Measurements from ENCODE around the gene TMIGD2. TPM values are rescaled to one million over a fixed set of nuclear protein-coding genes. Genes with fewer than 3 reads are reported as not detected.
"Not testable (repeated sequence)": the region's sequence is repeated elsewhere in the genome, so short reads cannot be mapped to it uniquely, and the experiment has no call there.

Gene TMIGD2
- total RNA-seq, 1 donor from 2014 or later, result 33.2 TPM

GRCh38 chr19:4298810-4299550, 3.2 kb downstream of the TMIGD2 start:
- intact Hi-C loops (cut with micrococcal nuclease), result no loop called here

DNA sequence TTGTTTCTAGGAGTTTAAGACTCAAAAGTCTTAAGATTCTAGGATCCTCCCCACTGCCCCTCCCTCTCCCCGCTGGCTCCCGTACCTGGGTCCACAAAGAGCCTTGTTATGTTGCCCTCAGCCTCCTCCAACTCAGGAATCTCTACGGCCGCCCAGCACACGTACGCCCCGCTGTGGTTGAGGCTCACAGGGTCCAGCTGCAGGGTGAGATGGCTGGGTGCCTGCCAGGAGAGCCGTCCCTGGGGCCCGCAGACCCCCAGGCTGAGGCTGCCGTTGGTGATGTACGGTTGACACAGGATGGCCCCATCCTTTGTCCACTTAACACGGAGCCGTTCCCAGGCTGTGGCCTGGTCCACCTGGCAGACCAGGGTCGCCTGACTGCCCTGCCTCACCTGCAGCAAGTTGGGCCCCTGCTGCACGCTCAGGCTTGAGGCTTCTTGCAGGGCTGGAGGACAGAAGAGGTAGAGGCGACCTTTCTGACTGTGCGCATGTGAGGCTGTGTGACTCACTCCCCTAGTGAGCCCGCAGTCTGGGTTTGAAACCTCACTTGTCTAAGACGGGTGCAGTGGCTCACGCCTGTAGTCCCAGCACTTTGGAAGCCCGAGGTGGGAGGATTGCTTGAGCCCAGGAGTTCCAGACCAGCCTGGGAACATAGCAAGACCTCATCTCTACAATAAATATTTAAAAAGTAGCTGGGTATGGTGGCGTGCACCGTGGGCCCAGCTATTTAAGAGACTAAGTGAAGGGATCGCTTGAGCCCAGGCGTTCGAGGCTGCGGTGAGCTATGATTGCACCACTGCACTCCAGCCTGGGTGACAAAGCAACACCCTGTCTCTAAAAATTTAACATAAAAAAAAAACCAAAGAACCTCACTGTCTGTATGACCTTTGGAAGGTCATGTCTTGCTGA, 4.0 kb downstream of the TMIGD2 start:
- intact Hi-C loops (cut with micrococcal nuclease), result no loop called here

DNA sequence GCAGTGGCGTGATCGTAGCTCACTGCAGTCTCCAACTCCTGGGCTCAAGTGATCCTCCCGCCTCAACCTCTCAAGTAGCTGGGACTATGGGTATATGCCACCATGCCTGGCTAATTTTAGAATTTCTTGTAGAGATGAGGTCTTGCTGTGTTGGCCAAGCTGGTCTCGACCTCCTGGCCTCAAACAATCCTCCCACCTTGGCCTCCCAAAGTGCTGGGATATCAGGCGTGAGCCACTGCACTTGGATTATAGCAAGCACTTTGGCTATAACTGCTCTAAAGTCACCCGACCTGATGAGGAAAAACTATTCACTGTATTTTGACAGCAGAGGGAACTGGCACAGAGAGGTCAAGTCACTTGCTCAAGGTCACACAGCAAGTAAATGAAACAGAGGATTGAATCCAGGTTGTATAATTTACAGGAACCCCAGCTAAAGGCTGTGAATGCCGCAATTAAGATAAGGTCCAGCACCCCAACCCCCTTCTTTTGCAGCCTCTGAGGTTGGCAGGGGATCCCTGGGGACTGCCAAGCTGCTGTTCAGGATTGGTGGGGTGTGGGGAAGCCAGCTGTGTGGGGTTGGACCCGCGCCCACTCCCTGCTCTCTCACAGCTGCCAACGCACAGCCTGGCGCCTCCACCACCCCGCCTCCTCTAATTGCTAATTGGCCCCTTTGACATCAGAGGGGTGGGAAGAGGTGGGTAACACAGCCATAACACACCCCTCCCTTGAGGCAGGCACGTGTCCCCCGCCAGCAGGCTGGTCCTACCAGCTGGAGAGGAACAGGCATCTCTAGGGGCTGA, 6.0 kb downstream of the TMIGD2 start:
- intact Hi-C loops (cut with micrococcal nuclease), result no loop called here

- intact Hi-C loops (cut with micrococcal nuclease), result no loop called here
Measured at GRCh38 chr19:4294389-4294788, 7.8 kb downstream of the TMIGD2 start.

DNA sequence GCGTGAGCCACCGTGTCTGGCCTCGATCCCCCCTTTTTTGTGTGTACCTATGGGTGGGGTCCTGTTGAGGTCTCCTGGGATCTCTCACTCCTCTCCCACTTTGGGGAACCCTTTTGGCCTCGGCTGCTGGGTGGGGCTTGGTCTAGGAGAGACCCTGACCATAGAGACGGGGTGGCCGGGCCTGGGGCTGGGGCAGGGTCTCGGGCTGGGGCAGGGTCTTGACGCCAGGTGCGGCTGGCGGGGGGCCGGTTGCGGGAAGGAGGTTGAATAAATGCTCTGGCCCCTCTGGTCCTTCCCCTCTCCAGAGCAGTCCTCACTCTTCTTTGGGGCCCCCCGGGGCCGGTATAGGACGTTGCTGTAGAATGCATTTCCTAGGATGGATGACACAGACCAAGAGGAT, 9.7 kb downstream of the TMIGD2 start:
- intact Hi-C loops (cut with micrococcal nuclease), result no loop called here

- intact Hi-C loops (cut with micrococcal nuclease), result no loop called here
Measured at GRCh38 chr19:4291184-4291732, 10.9 kb downstream of the TMIGD2 start.

DNA sequence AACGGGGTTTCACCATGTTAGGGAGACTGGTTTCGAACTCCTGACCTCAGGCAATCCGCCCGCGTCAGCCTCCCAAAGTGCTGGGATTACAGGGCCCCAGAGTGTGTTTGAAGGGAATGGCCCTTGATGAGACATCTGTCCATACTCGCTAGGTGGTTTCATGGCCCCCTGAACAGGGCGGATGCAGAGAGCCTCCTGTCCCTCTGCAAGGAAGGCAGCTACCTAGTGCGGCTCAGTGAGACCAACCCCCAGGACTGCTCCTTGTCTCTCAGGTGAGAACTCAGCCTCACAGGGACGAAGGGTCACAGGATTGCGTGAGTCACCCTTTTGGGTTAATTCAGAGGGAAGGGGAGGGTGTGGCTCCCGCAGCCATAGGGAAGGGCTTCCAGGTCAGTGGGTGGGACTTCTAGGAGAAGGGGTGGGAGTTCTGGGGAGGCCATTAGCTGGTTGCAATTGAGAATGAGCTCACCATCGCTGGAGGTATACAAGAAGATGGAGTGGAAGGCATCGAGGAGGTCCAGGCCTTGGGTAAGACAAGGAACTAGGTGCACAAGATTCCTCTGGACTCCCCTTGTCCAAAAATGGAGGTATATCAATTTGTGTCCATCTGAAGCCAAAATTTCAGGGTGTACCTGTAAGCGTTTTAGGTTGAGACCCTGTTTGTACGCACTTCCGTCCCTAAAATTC, 14.0 kb downstream of the TMIGD2 start:
- intact Hi-C loops (cut with micrococcal nuclease), result no loop called here

DNA sequence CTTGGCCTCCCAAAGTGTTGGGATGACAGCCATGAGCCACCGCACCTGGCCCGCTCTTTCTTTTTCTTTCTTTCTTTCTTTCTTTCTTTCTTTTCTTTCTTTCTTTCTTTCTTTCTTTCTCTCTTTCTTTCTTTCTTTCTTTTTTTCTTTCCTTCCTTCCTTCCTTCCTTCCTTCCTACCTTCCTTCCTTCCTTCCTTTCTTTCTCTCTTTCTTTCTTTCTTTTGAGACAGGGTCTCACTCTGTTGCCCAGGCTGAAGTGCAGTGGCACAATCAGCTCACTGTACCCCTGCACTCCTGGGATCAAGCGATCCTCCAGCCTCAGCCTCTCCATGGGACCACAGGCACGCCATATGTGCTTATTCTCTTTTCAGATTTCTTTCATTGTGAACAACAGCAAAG, 16.0 kb downstream of the TMIGD2 start:
- intact Hi-C loops (cut with micrococcal nuclease), result not testable (repeated sequence)

DNA sequence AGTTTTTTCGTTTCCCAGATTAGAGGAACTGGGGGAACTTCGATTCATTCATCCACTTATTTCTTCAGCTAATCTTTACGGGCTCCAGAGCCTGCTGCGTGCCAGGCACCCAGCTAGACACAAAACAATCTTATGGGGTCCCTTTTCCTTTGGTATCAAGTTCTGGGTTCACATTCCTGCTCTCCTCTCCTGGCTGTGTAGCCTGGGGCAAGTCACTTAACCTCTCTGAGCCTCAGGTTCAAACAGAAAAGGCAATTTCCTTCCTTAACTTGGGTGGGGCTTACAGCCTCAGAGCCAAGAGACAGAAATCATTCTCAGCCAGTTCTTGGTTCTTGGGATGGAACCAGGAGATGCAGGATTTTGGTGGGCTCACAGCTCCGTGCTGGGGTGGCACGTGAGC, 17.2 kb downstream of the TMIGD2 start:
- intact Hi-C loops (cut with micrococcal nuclease), result no loop called here

DNA sequence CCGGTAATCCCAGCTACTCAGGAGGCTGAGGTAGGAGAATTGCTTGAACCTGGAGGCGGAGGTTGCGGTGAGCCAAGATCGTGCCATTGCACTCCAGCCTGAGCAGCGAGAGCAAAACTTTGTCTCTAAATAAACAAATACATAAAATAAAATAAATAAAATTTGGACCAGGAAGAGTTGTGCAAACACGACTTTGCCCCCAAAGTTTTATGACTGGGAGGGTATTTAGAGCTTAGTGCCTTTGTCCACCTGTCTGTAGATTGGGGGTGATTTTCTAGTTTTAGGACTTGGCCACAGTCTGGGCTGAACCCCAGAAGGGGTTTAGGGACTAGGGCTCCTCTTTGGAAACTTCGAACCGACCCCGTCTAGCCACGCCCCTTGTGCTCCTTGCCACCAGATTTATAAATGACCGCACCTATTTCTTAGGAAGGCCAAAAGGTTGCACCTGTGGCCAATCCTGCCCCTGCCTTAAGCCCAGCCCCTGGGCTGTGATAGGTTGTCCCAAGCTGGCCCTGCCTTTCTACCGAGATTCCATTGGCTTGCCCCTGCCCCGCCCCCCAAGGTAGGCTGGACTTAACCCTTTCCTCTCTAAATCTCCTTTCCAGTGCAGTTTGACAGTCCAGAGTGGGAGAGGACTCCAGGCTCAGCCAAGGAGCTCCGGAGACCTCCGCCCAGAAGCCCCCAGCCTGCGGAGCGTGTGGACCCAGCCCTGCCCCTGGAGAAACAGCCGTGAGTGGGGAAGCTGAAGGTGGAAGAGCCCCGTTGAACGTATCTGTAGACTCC, 17.8 kb downstream of the TMIGD2 start:
- intact Hi-C loops (cut with micrococcal nuclease), result no loop called here

- intact Hi-C loops (cut with micrococcal nuclease), result no loop called here
Measured at GRCh38 chr19:4279530-4280422, 22.4 kb downstream of the TMIGD2 start.

GRCh38 chr19:4279267-4279529, 23.0 kb downstream of the TMIGD2 start:
- intact Hi-C loops (cut with micrococcal nuclease), result no loop called here

GRCh38 chr19:4278419-4279266, 23.5 kb downstream of the TMIGD2 start, which contains the start of gene SHD:
TSS of gene SHD (plus strand) at chr19:4279266. CDS start at chr19:4280064, 798 bp downstream.
- intact Hi-C loops (cut with micrococcal nuclease), result no loop called here

DNA sequence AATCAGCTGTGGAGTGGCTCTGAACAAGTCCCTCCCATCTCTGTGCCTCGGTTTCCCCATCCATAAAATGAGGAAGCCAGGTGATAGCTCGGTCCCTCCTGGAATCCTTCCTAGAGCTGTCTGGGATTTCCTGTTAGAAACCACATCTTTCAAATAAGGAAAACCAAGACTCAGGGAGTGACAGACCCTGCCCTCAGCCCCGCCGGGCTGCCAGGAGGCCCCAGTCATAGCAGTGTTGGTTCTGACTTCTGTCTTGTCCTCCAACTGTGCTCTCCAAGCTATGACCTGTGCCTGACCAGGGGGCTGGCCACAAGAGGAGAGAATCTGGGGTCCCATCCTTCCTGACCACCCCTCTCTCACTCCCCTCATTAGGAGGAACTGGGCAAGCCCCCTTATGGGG, 24.2 kb downstream of the TMIGD2 start:
- intact Hi-C loops (cut with micrococcal nuclease), result no loop called here

GRCh38 chr19:4277191-4277696, 24.9 kb downstream of the TMIGD2 start:
- intact Hi-C loops (cut with micrococcal nuclease), result no loop called here

GRCh38 chr19:4274321-4274686, 27.9 kb downstream of the TMIGD2 start:
- intact Hi-C loops (cut with micrococcal nuclease), result not testable (repeated sequence)

DNA sequence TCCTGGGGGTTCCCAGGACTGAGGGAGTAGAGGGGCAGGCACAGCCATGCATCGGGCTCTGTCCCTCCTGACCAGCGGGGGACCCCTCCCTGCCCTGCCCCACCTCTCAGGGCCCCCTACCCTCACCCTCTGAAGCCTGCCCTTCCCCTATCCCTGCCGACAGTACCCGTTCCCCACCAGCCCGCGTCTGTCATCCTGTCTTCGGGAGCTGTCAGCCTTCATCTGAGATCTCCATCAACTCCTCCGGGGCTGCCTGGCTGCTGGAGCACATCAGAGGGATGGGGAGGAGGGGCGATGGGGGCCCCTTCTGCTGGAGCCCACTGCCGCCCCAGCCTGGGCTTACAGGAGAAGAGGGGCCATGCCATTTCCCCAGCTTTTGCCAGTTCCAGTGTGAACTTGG, 29.3 kb downstream of the TMIGD2 start:
- intact Hi-C loops (cut with micrococcal nuclease), result no loop called here

DNA sequence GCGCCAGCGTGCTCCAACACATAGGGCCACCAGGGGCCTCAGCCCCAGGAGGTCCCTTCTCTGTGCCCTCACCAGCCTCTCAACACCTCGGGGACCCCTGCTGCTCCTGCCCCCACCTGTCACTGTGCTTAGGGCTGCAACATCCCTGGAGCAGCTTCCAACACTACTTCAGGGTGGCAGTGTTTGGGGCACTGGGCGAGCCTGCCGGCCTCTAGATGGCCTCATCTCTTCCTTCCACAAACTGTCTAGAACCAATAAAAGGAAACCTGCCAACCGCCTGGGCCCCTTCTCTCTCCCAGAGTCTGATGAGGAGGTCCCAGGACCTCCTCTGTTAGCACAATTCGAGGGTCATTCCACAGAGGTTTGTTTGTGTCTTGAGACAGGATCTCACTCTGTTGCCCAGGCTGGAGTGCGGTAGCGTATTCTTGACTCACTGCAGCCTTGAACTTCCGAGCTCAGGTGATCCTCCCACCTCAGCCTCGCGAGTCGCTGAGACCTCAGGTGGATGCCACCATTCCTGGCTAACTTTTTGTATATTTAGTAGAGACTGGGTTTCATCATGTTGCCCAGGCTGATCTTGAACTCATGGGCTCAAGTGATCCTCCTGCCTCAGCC, 33.3 kb downstream of the TMIGD2 start:
- intact Hi-C loops (cut with micrococcal nuclease), result no loop called here
